NCI-H69 (cell line): ENCODE measurements around the gene IL13.
"Not testable (repeated sequence)": the region's sequence is repeated elsewhere in the genome, so short reads cannot be mapped to it uniquely, and the experiment has no call there.

Source experiments
- DNase-seq: peaks from one replicate; lab custom pipeline; 2025; lab: John Stamatoyannopoulos, UW

The IL13 gene

DNA sequence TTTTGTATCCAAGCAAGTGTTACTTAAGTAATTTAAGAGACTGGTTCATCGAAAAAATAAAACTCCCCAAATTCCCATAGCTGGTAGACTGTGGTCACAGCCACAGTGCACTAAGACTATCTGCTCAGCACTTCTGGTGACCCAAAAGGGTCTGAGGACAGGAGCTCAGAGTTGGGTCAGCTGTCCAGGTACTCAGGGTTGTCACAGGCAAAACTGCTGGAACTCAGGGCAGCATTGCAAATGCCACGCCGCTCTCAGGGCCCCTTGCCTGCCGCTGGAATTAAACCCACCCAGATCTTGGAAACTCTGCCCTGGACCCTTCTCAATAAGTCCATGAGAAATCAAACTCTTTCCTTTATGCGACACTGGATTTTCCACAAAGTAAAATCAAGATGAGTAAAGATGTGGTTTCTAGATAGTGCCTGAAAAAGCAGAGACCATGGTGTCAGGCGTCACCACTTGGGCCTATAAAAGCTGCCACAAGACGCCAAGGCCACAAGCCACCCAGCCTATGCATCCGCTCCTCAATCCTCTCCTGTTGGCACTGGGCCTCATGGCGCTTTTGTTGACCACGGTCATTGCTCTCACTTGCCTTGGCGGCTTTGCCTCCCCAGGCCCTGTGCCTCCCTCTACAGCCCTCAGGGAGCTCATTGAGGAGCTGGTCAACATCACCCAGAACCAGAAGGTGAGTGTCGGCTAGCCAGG lies at the start of gene IL13:
IL13 (plus strand) TSS at position 498 of the 705 bp plus-strand sequence; CDS start at position 512, 14 bp downstream.
- DNase-seq, result no peak

DNA sequence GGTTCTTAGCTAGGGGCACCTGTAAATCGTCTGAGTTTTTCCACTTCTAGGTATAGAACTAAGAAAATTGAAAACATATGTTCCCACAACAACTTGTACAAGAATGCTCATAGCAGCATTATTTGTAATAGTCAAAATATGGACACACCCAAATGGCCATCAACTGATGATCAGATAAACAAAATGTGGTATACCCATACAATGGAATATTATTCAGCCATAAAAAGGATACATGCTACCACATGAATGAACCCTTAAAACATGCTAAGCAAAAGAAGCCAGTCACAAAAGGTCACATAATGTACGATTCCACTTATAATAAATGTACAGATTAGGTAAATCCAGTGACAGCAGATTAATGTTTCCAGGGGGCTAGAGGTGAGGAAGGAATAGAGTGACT lies 46.0 kb upstream of the IL13 start:
- no peak for DNase-seq

DNA sequence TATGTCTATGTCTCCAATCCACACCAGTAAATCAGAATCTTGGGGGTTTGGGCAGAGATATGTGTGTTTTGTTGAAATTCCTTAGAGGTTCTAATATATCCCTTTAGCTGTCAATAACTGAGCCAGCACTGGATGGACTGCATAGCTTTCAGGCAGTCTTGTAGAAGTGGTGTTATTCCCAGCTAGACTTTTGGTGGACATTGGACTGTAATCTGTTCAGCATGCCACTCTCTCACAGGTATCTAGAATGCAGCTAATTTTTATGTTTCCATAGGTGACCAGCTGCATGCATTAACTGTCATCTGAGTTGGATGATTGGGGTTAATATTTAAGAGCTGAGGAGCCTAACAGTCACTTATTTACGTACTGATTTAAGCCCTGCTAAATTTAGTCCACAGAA lies 45.1 kb upstream of the IL13 start:
- no peak for DNase-seq

DNA sequence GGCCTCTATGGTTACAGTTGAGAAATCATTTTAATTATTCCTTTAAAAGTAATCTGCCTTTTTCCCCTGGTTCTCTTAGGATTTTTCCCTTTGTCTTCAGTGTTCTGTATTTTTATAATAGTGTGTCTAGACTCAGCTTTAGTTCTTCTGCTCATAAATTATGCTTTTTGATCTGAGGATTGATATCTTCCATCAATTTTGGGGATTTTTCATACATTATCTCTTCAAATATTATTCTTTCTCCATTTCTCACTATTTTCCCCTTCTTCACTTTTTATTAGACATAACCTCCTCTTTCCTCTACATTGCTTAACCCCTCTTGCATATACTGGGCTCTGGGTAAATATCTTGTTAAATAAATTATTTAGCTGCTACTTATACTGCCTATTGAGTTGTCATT lies 36.3 kb upstream of the IL13 start:
- DNase-seq, result no peak

DNA sequence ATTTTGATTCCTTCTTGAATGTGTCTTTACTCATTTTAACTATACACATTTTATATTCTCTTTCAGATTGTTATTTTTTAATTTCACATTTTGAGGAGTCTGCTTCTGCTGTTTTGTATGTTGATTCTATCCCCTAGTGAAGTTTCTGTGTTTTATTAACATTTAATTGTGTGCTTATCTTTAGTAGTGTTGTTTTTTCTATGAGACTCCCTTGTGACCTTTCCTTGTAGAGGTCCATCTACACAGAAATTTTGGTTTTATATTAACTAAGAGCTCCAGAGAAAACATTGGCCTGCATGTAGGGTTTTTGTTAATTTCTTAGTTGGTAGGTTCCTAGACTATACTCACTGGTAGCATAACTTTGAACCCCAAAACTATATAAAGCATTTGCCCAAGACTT lies 35.4 kb upstream of the IL13 start:
- no peak for DNase-seq

DNA sequence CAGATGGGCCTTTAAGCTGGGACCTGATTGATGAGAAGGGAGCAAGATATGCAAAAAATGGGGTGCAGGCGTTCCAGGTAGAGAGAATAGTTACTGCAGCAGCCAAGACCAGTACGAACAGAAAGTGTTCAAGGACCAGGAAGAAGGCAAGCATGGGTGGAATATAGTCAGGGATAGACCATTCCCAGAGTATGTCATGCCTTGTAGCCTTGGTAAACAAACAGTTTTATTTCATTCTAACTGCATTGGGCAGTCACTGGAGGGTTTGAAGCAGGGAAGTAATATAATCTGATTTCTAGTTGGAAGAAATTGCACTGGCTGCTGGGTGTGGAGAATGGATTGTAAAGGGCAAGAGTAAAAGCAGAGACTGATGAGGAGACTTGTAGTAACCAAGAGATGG lies 30.5 kb upstream of the IL13 start:
- DNase-seq, result no peak

DNA sequence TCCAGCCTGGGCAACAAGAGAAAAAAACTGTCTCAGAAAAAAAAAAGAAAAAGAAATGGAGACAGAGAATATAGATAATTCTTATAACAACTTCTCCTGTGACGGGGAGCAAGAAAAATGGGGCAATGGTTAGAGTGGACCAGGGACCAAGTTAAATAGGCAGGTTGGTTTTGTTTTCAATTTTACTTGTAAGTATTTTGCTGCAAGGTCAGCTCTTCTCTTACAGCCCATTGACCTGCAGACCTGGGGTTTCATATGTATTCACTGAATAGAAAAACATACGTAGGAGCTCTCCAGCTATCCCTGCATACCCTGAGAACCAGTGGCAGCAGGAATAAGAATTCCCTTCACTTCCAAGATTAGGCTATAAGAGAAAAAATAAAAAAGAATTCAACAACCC lies 29.2 kb upstream of the IL13 start:
- DNase-seq, result no peak

DNA sequence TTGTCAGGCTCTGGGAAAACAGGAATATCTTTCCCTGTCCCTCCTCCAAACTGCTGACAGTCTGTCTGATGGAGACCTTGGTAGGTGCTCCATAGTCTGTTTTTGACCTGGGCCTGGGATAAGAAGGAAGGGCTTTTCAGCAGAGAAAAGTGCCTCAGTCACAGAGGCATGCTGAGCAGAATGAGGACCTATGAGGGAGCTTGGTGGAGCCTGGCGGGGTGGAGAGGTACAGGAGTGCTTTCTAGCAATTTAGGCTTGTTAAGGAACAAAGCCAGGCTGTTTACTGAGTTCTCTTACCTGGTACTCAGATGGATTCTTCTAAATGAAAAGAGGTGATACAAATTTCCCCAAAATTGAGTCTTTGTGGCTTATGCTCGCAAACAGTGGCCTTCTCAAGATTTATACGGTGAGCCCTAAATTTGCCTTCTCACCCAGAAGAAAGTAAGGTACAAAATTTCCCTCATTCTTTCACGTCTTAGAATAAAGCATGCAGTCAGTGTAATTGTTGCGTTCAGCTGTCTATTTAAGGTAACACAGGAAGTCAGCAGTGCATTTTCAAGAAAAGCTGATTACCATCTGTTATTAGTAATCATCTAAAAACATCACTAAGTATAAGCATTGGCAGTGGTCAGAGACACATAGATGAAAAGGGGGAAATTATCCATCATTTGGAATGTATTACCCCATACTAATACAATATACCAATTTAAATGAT lies 28.6 kb upstream of the IL13 start:
- no peak for DNase-seq

DNA sequence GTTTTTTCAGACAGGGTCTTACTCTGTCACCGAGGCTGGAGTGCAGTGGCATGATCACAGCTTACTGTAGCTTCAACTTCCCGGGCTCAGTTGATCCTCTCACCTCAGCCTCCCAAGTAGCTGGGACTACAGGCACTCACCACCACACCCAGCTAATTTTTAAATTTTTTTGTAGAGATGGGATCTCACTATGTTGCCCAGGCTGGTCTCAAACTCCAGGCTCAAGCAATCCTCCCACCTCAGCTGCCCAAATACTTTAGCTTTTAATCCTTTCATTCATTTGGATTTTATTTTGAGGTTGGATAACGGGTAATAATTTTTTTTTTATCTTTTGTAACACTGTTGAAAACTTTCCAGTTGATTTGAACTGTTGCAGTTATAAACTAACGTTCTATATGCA lies 24.4 kb upstream of the IL13 start:
- not testable (repeated sequence) for DNase-seq

DNA sequence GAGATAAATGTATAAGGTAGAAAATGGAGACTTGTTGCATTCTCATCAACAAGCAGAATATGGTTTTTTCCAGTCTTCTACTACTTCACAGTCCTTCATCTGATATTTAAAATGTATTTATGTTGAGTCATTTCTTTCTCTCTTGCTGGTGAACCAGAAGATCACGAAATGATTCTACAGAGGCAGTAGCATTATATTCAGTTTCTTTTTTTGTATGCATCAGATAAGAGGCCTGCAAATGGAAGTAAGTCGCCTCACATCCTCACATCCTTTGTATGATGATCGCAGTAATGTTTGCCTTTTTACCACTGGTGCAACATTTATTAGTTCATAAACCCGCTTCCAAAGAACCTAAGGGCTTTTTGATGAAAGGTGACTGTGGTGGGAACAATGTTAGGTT lies 22.1 kb upstream of the IL13 start:
- DNase-seq, result no peak

DNA sequence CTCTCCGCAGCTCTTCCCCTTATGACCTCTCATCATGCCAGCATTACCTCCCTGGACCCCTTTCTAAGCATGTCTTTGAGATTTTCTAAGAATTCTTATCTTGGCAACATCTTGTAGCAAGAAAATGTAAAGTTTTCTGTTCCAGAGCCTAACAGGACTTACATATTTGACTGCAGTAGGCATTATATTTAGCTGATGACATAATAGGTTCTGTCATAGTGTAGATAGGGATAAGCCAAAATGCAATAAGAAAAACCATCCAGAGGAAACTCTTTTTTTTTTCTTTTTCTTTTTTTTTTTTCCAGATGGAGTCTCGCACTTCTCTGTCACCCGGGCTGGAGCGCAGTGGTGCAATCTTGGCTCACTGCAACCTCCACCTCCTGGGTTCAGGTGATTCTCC lies 20.7 kb upstream of the IL13 start:
- no peak for DNase-seq

DNA sequence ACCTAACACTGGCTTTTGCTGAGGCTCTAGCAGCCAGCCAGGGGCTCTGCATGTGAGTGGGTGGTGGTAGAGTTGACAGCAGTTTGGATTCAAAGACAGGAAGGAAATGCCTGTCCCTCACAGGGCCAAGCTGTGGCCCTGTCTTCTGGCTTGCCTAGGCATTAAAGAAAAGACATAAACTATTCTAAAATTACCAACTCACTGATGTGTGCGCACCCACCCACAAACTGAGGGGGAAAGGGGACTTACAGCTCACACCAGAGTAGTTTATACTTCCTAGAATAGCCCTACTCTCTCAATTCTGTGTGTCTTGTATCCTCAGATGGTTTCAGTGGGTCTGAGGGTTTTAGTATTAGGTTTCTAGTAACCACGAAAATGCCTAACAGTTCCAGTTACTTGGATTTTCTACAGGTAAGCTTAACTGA lies 18.3 kb upstream of the IL13 start:
- no peak for DNase-seq

DNA sequence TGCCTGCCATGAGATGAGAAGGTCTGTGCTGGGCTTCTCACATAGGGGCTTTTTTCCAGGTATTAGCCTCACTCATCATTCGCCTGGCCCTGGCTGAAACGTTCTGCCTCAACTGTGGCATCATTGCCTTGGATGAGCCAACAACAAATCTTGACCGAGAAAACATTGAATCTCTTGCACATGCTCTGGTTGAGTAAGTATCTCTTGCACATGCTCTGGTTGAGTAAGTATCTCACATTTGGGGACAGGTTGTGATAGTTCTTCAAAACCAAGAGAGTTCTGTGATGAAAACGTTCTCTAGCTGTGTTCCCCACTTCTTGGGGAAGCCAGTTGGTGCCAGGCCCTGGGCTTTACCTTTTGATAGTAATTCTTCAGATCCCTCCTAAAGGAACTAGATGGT lies 17.4 kb upstream of the IL13 start:
- DNase-seq, result no peak

DNA sequence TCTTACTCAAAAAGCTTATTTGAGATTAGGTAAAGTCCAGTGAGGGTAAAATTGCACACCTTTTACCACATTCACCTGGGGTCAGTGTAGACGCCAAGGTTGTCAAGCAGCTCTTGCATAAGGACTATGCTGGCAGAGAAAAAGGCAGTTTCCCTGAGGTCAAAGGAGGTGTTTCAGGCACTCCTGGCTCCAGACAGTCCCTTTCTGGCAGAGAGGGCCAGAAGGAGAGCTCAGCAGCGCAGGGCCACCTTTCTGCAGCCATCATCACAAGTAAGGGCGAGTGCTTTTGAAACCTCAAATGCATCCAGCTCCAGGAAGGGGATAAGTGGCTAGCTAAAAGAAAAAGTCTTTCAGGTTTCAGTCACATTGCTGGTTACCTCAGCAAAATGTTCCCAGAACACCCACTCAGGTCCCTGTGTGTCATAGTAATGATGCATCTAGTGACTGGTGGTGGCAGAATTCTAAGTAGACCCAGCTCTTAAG lies 16.7 kb upstream of the IL13 start:
- no peak for DNase-seq

DNA sequence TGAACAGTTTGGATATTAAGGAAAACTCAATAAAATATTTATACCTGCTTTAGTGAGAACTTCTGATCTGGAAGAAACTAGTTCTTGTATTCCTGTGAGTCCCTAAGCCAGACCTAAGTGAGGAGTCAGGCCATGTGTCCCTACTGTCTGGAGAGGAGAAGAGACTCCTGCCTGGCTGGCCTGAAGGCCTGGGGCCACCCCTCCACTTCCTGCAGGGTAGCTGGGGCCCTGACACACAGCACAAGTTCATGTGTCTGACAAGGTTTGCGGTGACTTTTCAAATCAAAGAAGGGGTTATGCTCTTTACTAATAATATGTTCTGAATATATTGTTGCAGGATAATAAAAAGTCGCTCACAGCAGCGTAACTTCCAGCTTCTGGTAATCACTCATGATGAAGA lies 16.1 kb upstream of the IL13 start:
- DNase-seq, result no peak

DNA sequence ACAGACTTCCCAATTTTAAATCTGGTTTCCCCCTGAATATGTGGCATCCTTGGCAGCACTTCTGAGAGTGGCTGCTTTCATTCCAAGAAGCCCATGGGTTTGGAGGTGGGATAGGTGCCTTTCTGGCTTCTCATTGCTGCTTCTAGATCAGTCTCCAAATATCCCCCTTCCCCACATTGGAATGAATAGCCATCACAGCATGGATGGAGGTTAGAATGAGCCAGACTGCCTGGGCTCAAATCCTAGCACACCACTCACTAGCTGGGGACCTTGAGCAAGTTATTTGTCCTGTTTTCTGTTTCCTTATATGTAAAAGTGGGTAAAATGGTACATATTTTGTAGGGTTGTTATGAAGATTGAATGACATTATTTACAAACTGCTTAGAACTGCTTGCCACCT lies 13.8 kb upstream of the IL13 start:
- DNase-seq, result no peak

DNA sequence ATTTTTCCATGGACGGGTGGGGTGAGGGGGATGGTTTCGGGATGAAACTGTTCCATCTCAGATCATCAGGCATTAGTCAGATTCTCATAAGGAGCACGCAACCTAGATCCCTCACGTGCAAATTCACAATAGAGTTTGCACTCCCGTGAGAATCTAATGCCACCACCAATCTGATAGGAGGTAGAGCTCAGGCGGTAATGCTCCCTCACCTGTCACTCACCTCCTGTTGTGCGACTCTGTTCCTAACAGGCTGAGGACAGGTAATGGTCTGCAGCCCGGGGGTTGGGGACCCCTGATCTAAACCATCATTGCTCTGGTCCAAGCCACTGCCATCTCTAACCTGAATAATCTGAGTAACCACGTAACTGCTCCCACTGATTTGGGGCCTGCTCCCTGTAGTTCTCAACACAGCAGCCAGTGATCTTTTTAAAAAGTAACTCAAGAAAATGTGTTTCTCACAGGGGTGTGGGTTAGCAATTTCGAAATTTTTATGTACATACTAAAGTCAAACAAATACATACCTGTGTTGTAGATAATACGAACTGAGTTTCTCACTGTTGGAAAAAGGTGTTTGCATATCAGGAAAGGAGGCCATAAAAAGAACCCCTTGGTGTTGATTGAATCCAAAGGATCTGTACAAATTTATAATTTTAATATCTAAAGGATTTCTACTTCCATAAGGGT lies 11.2 kb upstream of the IL13 start:
- DNase-seq, result no peak

DNA sequence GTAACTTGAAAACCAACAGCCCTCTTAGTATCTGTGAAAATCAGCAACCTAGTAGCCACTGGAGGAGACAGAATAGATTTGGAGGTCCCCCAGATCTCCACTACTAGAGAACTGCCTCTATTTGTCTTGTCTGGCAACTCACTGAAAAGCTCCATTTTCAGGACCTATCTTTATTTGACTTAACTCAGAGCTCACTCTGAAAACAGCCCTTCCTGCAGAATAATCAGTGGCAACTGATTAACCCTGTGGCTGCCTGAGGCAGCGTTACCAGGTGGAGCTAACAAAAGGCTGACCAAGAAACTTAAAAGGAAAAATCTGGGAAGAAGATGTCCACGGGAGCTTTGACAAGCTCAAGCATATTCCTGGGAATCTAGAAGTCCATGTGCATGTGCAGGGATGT lies 10.5 kb upstream of the IL13 start:
- DNase-seq, result no peak

DNA sequence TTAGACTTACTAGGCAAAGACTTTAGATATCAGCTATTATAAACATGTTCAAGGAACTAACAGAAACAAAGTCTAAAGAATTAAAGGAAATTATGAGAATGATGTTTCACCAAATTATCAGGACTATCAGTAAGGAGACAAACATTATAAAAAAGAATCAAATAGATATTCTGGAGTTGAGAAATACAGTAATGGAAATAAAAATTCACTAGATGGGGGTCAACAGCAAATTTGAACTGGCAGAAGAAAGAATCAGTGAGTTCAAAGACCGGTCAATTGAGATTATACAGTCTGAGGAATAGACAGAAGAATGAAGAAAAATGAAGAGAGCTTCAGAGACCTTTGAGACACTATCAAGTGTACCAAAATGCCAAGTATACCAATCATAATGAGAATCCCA lies 9.6 kb upstream of the IL13 start:
- no peak for DNase-seq

DNA sequence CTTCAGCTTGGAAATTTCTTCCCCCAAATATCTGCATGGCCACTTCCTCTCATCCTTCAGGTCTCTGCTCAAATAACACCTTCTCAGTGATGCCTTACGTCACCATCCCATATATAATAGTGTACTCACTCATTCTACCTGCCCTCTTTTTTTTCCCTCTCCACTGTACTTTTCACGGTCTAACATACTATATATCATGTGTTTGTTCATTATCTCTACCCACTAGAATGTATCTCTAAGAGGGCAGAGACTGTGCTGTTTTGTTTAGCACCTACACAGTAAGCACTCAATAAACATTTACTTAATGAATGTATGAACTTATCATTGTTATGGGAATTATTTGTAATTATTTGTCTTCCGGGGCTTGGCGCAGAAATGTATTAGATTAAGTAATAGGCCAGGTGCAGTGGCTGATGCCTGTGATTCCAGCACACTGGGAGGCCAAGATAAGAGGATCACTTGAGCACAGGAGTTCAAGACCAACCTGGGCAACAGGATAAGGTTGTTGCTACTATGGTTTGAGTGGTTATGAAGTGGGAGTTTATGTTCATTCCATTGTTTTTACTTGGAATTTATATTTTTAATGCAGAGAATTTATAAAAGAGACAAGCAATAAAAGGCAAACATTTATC lies 6.0 kb upstream of the IL13 start:
- no peak for DNase-seq

DNA sequence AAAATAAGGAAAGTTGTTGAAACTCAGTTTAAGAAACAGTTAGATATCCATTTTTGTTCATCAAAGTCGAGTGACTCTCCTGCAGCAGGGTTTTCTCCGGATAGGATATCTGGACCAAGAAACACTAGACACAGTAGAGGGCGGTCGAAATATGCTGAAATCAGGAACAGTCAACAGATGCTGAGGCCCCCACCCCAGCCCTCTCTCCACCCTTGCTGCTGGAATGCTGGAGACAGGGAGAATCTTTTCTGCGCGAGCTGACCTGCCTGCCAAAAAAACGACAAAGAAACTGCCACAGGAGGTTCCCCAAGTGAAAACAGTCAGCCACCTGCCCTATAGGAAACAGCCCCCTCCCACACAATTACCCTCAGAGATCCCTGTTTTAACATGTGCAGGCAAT lies 4.3 kb upstream of the IL13 start:
- DNase-seq, result peak; percentile 79
